ENCODE data around the gene EPS8L3.

DNA sequence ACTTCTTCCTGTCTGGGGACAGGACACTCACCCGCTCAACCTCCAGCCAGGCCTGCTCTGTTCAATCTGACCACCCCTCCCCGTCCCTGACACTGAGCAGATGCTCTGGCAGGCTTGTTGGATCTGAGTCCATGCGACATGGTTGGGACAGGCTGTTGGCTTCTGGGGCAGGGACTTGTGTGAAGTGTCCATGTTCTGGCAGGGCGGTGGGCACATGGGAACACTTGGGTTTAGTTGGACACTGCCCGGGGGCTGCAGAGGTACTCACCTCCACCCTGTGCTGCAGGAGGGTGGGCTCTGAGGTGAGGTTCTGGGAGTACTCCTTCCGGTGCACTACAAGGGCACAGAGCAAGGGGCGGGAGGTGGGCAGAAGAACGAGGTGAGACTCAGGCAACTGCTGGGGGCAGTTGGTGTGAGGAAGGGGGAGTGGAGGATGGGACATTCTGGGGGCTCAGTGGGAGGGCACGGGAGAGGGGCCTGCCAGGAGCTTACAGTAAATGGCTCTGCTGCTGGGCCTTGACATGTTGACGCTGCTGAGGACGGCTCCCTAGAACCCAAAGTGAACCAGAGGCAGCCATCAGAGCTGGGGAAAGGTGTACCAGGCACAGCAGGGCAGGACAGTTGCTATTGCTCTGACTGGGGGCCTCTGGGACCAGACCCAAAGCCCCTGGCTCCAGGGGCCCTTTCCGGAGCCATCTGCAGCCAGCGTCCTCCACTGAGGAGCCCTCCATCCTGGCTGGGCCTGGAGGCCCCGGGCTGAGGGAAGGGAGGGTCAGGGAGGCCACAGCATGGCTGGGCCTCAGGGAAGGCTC lies 2.3 kb downstream of the EPS8L3 start:
- TF ChIP-seq NRF1 (conservative IDR thresholded peaks at IDR 0.05; ENCODE audit: low read depth, low read length) (no peak), ZSCAN29 (IDR thresholded peaks at IDR 0.05) (no peak), SMC3 (IDR thresholded peaks at IDR 0.05; ENCODE audit: borderline replicate concordance, low read length) (no peak), CEBPB (IDR thresholded peaks at IDR 0.05; ENCODE audit: borderline replicate concordance in 1 of 2, low read depth in 2 of 2, low read length in 2 of 2) (no peak), BCL11A (IDR thresholded peaks at IDR 0.05; ENCODE audit: low read depth, low read length) (no peak), CHD2 (IDR thresholded peaks at IDR 0.05; ENCODE audit: borderline replicate concordance, low read depth, low read length) (no peak), MTA3 (IDR thresholded peaks at IDR 0.05; ENCODE audit: borderline replicate concordance, low read length) (no peak), POLR2A (IDR thresholded peaks at IDR 0.05; ENCODE audit: low read depth, low read length) (no peak), IKZF1 (conservative IDR thresholded peaks at IDR 0.05) (no peak), YY1 (IDR thresholded peaks at IDR 0.05; ENCODE audit: low read depth, low read length) (no peak)
- TF ChIP-seq, protein P1, sequence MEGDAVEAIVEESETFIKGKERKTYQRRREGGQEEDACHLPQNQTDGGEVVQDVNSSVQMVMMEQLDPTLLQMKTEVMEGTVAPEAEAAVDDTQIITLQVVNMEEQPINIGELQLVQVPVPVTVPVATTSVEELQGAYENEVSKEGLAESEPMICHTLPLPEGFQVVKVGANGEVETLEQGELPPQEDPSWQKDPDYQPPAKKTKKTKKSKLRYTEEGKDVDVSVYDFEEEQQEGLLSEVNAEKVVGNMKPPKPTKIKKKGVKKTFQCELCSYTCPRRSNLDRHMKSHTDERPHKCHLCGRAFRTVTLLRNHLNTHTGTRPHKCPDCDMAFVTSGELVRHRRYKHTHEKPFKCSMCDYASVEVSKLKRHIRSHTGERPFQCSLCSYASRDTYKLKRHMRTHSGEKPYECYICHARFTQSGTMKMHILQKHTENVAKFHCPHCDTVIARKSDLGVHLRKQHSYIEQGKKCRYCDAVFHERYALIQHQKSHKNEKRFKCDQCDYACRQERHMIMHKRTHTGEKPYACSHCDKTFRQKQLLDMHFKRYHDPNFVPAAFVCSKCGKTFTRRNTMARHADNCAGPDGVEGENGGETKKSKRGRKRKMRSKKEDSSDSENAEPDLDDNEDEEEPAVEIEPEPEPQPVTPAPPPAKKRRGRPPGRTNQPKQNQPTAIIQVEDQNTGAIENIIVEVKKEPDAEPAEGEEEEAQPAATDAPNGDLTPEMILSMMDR (IDR thresholded peaks at IDR 0.05 in 2 of 3, conservative IDR thresholded peaks at IDR 0.05 in 1 of 3; ENCODE audit: control insufficient read depth in 2 of 3, extremely low read depth in 1 of 3, insufficient read depth in 1 of 3, low read depth in 3 of 3, low read length in 3 of 3) = no peak
- TF ChIP-seq, protein P2, sequence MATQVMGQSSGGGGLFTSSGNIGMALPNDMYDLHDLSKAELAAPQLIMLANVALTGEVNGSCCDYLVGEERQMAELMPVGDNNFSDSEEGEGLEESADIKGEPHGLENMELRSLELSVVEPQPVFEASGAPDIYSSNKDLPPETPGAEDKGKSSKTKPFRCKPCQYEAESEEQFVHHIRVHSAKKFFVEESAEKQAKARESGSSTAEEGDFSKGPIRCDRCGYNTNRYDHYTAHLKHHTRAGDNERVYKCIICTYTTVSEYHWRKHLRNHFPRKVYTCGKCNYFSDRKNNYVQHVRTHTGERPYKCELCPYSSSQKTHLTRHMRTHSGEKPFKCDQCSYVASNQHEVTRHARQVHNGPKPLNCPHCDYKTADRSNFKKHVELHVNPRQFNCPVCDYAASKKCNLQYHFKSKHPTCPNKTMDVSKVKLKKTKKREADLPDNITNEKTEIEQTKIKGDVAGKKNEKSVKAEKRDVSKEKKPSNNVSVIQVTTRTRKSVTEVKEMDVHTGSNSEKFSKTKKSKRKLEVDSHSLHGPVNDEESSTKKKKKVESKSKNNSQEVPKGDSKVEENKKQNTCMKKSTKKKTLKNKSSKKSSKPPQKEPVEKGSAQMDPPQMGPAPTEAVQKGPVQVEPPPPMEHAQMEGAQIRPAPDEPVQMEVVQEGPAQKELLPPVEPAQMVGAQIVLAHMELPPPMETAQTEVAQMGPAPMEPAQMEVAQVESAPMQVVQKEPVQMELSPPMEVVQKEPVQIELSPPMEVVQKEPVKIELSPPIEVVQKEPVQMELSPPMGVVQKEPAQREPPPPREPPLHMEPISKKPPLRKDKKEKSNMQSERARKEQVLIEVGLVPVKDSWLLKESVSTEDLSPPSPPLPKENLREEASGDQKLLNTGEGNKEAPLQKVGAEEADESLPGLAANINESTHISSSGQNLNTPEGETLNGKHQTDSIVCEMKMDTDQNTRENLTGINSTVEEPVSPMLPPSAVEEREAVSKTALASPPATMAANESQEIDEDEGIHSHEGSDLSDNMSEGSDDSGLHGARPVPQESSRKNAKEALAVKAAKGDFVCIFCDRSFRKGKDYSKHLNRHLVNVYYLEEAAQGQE (IDR thresholded peaks at IDR 0.05; ENCODE audit: low read depth, low read length) = no peak
- TF ChIP-seq, protein P3, sequence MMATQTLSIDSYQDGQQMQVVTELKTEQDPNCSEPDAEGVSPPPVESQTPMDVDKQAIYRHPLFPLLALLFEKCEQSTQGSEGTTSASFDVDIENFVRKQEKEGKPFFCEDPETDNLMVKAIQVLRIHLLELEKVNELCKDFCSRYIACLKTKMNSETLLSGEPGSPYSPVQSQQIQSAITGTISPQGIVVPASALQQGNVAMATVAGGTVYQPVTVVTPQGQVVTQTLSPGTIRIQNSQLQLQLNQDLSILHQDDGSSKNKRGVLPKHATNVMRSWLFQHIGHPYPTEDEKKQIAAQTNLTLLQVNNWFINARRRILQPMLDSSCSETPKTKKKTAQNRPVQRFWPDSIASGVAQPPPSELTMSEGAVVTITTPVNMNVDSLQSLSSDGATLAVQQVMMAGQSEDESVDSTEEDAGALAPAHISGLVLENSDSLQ (IDR thresholded peaks at IDR 0.05) = no peak
- TF ChIP-seq, protein P4, sequence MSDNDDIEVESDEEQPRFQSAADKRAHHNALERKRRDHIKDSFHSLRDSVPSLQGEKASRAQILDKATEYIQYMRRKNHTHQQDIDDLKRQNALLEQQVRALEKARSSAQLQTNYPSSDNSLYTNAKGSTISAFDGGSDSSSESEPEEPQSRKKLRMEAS (IDR thresholded peaks at IDR 0.05; ENCODE audit: low read depth, low read length) = no peak

All from GM12878 (cell line).